Muscle of leg (tissue), 11 donors: Measurements from ENCODE around the gene MRPL47. TPM values are rescaled to one million over a fixed set of nuclear protein-coding genes. Genes with fewer than 3 reads are reported as not detected.
A peak's percentile ranks its signal among the peaks of the same experiment; 100 is the strongest.

ENCODE experiments used
- DNase-seq: peaks from one replicate; pipeline ENCODE4 v3.0.0; 2013
- H3K27ac ChIP-seq: one replicate; pipeline ENCODE4 v1.5.1; 2013; ENCODE audit warnings: mild to moderate bottlenecking, low read length, control low read depth
- H3K27me3 ChIP-seq: one replicate; pipeline ENCODE4 v1.6.1; 2013; ENCODE audit warnings: low read length; ENCODE audit not compliant: control insufficient read depth, insufficient read depth
- H3K36me3 ChIP-seq: one replicate; pipeline ENCODE4 v1.6.1; 2013; ENCODE audit warnings: low read length; ENCODE audit not compliant: control insufficient read depth, insufficient read depth
- H3K4me1 ChIP-seq: one replicate; pipeline ENCODE4 v1.6.1; 2013; ENCODE audit warnings: low read length; ENCODE audit not compliant: control insufficient read depth, insufficient read depth
- H3K4me3 ChIP-seq: one replicate; pipeline ENCODE4 v1.5.1; 2013; ENCODE audit warnings: low read length, control low read depth
- H3K9me3 ChIP-seq: replicated peaks from 2 replicates; pipeline ENCODE4 v1.6.1; 2013; ENCODE audit warnings: low read depth, low read length; ENCODE audit not compliant: control insufficient read depth
- WGBS: methylation state at CpG from one replicate; pipeline ENCODE4 v1.1.5; 2013; ENCODE audit warnings: missing lambda C conversion rate; ENCODE audit not compliant: insufficient coverage; 5-methylcytosine and 5-hydroxymethylcytosine counted together
- polyA plus RNA-seq, 8 donors: library from polyadenylated mRNA; unstranded; fragments of 120-200 nt; gene quantifications; one replicate each; pipeline versions ENCODE4 v1.2.1 to v1.2.3, GENCODE V29; 2013; ENCODE audit warnings: inconsistent platforms in 1 of 8, low replicate concordance in 1 of 8; ENCODE audit not compliant: insufficient read length in 8 of 8, insufficient read depth in 1 of 8
- total RNA-seq: library from RNA; stranded (reverse); fragments of 120-200 nt; gene quantifications from one replicate; pipeline ENCODE4 v1.2.4, GENCODE V29; 2013

Gene MRPL47
- total and polyA plus RNA-seq, 9 donors: 38.7 to 47.0 (median 42.0) TPM

DNA sequence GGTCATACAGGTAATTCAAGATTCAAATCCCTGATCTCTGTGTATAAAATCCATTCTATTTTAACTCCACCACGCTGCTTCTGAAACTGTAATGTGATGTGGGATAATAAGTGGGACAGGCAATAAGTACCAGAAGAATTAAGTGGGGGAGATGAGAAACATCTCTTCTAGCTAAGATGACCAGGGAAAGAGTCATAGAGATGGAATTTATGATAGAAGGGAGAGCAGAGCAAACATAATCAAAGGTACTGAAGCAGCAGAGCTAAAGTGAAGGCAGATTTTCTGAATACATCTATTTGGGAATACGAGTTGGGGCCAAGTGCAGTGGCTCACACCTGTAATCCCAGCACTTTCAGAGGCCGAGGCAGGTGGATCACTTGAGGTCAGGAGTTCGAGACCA is 4.9 kb downstream of the MRPL47 start:
- H3K4me1 ChIP-seq: peaks cover 4% of the 10 kb centered on the region
- no peaks in the 10 kb centered on the region for H3K27me3 ChIP-seq
- no peak overlapping the region for H3K4me3 ChIP-seq
- 100% methylated on average over 3 of the region's 4 CpGs for WGBS
- no peaks in the 10 kb centered on the region for H3K9me3 ChIP-seq
- H3K27ac ChIP-seq: no peak overlapping the region
- DNase-seq: no peak
- H3K36me3 ChIP-seq: peaks cover 40% of the 10 kb centered on the region

DNA sequence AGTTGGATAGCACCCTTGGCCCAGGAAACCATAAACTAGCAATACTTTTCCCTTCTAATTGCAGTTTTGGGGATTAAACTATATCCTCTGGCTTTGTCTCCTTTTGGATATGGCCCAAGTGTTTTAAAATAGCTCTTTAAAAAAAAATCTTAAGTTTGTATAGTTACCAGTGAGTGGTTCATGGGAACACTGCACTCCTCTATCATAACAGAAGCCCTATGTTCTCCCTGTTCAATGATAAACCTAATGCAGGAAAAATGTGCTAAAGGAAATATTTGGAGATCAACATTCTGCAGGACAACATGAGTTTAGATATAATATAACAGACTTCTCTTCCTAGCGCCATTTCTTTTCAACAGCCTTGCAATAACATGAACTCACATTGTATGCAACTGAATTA is 13.1 kb downstream of the MRPL47 start:
- WGBS: no CpG with 5 or more reads among the region's 1 CpG

DNA sequence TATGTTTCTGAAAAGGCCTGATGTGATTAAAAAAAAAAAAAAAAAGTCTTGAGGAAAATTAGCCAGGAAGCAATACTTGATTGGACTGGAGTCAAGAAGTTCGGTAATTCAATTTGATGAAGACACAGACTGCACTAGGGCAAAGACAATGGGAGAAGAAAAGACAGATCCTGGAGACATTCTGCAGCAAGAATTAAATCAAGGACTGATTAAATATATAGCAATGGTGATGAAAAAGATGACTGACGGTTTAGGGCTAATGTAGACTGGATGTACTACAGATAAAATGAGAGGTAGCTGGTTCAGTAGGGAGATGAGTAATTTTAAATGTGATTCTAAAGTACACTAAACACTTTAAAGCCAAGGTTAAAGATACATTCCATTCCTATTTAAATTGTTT is 13.8 kb downstream of the MRPL47 start:
- DNase-seq: peak; percentile 21
- no peaks in the 10 kb centered on the region for H3K9me3 ChIP-seq
- WGBS: 43% methylated on average over 1 of the region's 2 CpGs
- no peak overlapping the region for H3K27ac ChIP-seq
- no peaks in the 10 kb centered on the region for H3K27me3 ChIP-seq
- peaks cover 39% of the 10 kb centered on the region for H3K36me3 ChIP-seq
- no peak overlapping the region for H3K4me3 ChIP-seq
- no peaks in the 10 kb centered on the region for H3K4me1 ChIP-seq

More for the DNA sequence above, 13.1 kb downstream of the MRPL47 start:
- no peaks in the 10 kb centered on the region for H3K4me1 ChIP-seq
- no peak overlapping the region for H3K4me3 ChIP-seq
- H3K27me3 ChIP-seq: no peaks in the 10 kb centered on the region
- peaks cover 39% of the 10 kb centered on the region for H3K36me3 ChIP-seq
- H3K27ac ChIP-seq: peak overlapping the region; percentile 29
- H3K9me3 ChIP-seq: no peaks in the 10 kb centered on the region
- DNase-seq: peak; percentile 51

DNA sequence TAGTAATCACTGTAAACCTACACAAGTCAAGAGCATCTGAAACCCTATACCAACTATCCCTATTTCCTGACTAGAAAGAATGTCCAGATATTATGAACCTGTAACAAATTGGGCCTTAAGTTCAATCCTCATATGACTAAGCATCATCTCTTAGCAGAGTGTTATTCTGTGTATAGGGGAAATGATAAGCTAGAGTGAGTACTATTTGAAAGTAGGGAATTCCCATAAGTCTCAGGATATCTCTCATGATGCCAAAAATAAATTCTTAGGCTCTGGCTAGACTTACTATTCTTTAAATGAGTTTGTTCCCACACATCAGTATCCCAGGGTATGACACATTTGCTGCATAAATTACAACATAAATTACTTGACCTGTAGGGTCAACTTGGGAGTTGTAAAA is 15.3 kb downstream of the MRPL47 start:
- Histone ChIP-seq H3K36me3 (peaks cover 32% of the 10 kb centered on the region), H3K27me3 (no peaks in the 10 kb centered on the region), H3K4me3 (no peak overlapping the region), H3K9me3 (no peaks in the 10 kb centered on the region), H3K4me1 (no peaks in the 10 kb centered on the region), H3K27ac (no peak overlapping the region)
- no peak for DNase-seq

DNA sequence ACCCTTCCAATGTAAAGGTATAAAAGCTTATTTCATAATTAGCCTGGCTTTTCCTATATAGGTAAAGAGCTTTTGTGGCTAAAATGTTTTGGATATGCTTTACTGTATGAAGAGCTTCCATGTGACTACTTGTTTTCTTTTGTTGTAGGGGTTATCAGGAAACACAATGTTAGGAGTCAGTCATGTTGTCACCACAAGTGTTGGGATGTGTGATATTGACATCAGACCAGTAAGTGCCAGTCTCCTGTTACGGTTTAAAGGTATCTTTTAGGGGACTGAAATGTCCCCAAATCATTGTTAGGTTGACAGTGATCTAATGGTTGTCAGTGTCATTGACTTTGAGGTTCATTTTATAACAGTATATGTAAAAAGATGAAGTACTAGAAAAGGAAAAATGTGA is 23.4 kb downstream of the MRPL47 start:
- no peaks in the 10 kb centered on the region for H3K27me3 ChIP-seq
- no peaks in the 10 kb centered on the region for H3K9me3 ChIP-seq
- WGBS: 100% methylated on average over 1 of the region's 1 CpG
- H3K27ac ChIP-seq: no peak overlapping the region
- no peak overlapping the region for H3K4me3 ChIP-seq
- no peaks in the 10 kb centered on the region for H3K4me1 ChIP-seq
- peaks cover 34% of the 10 kb centered on the region for H3K36me3 ChIP-seq
- DNase-seq: no peak

DNA sequence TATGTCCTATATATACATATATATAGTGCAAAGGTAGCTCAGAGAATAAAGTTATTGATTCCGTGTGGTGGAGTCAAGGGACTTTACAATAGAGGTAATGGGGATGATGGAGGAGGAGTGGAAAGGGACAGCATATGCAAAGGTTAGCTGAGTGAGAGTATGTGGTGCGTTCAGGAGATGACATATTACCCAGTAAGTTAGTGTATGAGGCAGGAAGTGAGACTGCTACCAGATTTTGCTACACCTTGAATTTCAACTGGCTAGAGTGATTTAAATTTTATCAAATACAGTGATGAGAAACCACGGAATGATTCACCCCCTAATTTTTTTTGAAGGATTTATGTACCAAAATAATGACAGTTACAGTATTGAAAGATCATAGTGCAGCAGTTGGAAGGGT is 38.9 kb downstream of the MRPL47 start:
- no peaks in the 10 kb centered on the region for H3K27me3 ChIP-seq
- H3K4me1 ChIP-seq: peaks cover 8% of the 10 kb centered on the region
- 90% methylated on average over 2 of the region's 3 CpGs for WGBS

DNA sequence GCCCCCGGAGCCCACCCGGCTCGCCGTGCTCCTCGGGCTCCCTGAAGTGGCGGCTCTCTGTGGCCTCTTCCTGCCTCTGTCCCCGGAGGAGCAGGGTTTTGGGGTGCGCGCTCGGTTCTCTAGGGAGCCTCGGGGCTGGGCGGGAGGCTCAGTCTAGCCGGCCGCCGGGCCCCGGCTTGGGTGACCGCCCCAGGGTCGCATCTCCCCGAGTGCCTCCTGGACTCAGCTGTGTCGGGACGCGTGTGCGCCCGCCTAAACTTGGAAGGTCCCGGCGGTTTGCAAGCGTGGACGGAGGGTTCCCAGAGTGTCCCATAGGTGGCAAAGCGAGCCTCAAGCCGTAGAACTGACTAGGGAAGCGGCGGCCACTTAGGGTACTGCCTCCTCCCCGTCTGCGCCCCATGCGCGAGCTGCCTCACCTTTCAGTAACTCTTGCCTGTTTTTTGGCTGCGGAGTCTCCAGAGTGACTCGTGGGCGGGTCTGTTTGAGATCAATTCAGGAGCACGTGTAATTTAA is 41.1 kb downstream of the MRPL47 start:
- Histone ChIP-seq H3K4me3 (peak overlapping the region; percentile 97), H3K36me3 (no peaks in the 10 kb centered on the region), H3K27ac (peak overlapping the region; percentile 97), H3K27me3 (no peaks in the 10 kb centered on the region), H3K4me1 (peaks cover 8% of the 10 kb centered on the region), H3K9me3 (no peaks in the 10 kb centered on the region)
- WGBS: under 1% methylated on average over 40 of the region's 40 CpGs
- DNase-seq: peak; percentile 69

More for the DNA sequence above, 38.9 kb downstream of the MRPL47 start:
- Histone ChIP-seq H3K36me3 (peaks cover 9% of the 10 kb centered on the region), H3K27ac (no peak overlapping the region), H3K9me3 (no peaks in the 10 kb centered on the region), H3K4me3 (no peak overlapping the region)
- no peak for DNase-seq

DNA sequence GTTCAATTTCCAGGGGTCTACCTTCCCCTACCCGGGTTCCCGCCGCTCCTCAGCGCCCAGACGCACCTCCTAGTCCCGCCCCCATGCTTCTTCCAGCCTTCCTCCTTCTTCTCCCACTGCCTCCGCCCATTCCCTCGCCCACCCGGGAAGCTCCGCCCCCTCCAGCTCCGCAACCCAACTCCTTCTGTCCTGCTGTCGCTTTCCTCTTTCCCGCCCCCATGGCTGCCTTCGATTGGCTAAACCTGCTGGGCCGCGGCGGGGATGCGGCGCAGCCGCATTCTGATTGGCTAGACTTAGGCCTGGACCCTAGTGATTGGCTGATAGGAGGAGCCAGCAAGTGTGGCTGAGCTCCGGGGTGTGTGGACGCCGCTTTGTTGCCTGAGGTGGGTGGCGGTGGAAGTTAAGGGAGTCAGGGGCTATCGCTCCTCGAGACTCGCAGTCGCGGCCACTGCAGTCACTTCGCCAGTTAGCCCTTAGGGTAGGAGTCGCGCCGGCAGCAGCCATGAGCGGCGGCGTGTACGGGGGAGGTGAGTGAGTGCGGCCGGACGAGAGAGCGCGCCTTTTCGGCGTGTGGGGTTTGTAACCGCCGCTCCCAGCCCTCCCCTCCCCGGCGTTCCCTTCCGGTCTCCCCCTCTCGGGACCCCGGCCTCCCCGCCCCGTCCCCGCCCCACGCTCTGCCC is 41.7 kb downstream of the MRPL47 start, which contains the start of gene ACTL6A:
Gene ACTL6A (plus strand): TSS at position 336 of the 680 bp plus-strand sequence. CDS start 167 bp downstream, at position 503.
- H3K27me3 ChIP-seq: no peaks in the 10 kb centered on the region
- no peaks in the 10 kb centered on the region for H3K36me3 ChIP-seq
- peak within 1 kb of the TSS; percentile 97 for H3K27ac ChIP-seq
- H3K4me1 ChIP-seq: peaks cover 8% of the 10 kb centered on the region
- H3K9me3 ChIP-seq: no peaks in the 10 kb centered on the region
- under 1% methylated on average over 42 of the region's 55 CpGs for WGBS
- H3K4me3 ChIP-seq: peak within 1 kb of the TSS; percentile 97
- DNase-seq: peak; percentile 100

DNA sequence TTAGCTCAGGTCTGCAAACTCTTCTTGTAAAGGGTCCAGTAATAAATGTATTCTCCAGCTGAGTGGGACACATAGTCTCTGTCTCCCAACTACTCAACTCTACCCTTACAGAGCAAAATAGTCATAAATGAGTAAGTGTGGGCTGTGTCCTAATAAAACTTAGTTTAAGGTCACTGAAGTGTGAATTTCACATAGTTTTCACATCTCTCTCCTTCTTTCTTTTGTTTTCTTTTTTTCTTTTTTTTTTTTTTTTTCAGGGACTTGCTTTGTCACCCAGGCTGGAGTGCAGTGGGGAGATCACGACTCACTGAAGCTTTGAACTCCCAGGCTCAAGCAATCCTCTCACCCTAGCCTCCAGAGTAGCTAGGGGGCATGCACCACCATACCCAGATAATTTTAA is 43.6 kb downstream of the MRPL47 start:
- Histone ChIP-seq H3K27me3 (no peaks in the 10 kb centered on the region), H3K9me3 (no peaks in the 10 kb centered on the region), H3K4me1 (peaks cover 8% of the 10 kb centered on the region), H3K27ac (no peak overlapping the region), H3K36me3 (no peaks in the 10 kb centered on the region), H3K4me3 (no peak overlapping the region)
- WGBS: no CpG with 5 or more reads among the region's 1 CpG
- DNase-seq: no peak

DNA sequence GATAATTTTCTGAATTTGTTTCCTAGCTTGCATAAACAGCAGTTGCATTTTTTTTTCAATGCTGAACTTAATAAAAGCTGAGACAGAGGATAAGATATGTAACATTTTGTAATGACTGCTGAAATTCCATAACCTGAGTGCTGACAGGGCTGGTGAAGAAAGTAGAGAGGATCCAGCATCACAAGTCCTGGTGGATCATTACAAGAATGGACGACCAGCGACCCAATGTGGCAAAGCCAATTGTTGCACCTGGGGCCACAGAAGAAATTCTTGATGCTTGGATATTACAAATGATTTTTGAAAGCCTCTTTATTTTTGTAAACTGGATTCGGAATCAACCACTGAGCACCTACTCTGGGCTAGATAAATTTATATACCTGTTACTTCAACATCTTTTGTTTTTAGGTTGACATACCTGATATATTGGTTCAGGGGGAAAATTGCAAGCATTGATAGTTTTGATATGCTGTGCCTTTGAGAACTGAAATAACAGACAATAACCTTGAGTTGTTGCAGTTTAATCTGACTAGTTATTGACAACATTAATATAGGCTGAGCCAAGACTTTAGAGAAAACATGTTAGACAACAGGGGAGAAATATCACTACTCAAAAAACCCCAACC is 45.6 kb downstream of the MRPL47 start:
- Histone ChIP-seq H3K27ac (no peak overlapping the region), H3K27me3 (no peaks in the 10 kb centered on the region), H3K36me3 (no peaks in the 10 kb centered on the region), H3K4me3 (no peak overlapping the region), H3K4me1 (peaks cover 7% of the 10 kb centered on the region), H3K9me3 (no peaks in the 10 kb centered on the region)
- peak; percentile 84 for DNase-seq
- WGBS: 0% methylated on average over 2 of the region's 3 CpGs
